SH-SY5Y (cell line): Measurements from ENCODE around the gene KLK11.

ENCODE experiments used
- GATA2 ChIP-seq: IDR thresholded peaks from 2 replicates; pipeline ENCODE4 v1.6.1; 2011; ENCODE audit warnings: mild to moderate bottlenecking, low read depth, low read length
- GATA3 ChIP-seq: IDR thresholded peaks from 2 replicates; pipeline ENCODE4 v1.6.1; 2011; ENCODE audit warnings: low read depth, mild to moderate bottlenecking, low read length, moderate library complexity

DNA sequence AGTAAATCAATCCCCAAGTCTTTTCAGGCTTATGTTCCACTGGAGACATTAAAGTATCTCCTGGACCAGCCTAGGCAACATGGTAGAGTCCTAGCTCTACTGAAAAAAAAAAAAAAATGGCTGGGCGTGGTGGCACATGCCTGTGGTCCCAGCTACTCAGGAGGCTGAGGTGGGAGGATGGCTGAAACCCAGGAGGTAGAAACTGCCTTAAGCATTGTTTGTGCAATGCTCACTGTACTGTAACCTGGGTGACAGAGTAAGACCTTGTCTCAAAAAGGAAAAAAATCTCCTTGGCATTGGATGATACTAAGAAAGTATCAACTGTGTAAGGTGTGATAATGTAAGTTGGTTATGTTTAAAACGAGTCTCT lies 33.8 kb downstream of the KLK11 start:
- no peak for TF ChIP-seq GATA3
- TF ChIP-seq GATA2: no peak
